Measurements from ENCODE around the gene CILP2. TPM values are rescaled to one million over a fixed set of nuclear protein-coding genes. Genes with fewer than 3 reads are reported as not detected.

The CILP2 gene
- total and polyA plus RNA-seq, 2 experiments from 2014 or later: 2.2 to 8.4 TPM

- Histone ChIP-seq H3K9me3 (ENCODE audit: low read depth) (no peaks in the 10 kb centered on the region), H3K4me3 (no peak overlapping the region), H3K36me3 (peaks cover 4% of the 10 kb centered on the region), H3K4me1 (ENCODE audit: low read depth) (no peaks in the 10 kb centered on the region), H3K27me3 (no peaks in the 10 kb centered on the region), H3K27ac (no peak overlapping the region)
- DNase-seq (ENCODE audit: low read depth in 1 of 2, low spot score in 1 of 2): no peak
- TF ChIP-seq, protein P1, sequence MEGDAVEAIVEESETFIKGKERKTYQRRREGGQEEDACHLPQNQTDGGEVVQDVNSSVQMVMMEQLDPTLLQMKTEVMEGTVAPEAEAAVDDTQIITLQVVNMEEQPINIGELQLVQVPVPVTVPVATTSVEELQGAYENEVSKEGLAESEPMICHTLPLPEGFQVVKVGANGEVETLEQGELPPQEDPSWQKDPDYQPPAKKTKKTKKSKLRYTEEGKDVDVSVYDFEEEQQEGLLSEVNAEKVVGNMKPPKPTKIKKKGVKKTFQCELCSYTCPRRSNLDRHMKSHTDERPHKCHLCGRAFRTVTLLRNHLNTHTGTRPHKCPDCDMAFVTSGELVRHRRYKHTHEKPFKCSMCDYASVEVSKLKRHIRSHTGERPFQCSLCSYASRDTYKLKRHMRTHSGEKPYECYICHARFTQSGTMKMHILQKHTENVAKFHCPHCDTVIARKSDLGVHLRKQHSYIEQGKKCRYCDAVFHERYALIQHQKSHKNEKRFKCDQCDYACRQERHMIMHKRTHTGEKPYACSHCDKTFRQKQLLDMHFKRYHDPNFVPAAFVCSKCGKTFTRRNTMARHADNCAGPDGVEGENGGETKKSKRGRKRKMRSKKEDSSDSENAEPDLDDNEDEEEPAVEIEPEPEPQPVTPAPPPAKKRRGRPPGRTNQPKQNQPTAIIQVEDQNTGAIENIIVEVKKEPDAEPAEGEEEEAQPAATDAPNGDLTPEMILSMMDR (IDR thresholded peaks at IDR 0.05; ENCODE audit: low read depth, low read length): no peak
Measured at GRCh38 chr19:19566306-19566705, 28.2 kb downstream of the CILP2 start.

- Histone ChIP-seq H3K36me3 (peaks cover 4% of the 10 kb centered on the region), H3K27ac (no peak overlapping the region), H3K4me1 (ENCODE audit: low read depth) (no peaks in the 10 kb centered on the region), H3K4me3 (no peak overlapping the region), H3K27me3 (no peaks in the 10 kb centered on the region), H3K9me3 (ENCODE audit: low read depth) (no peaks in the 10 kb centered on the region)
- DNase-seq (ENCODE audit: low read depth in 1 of 2, low spot score in 1 of 2): no peak
- TF ChIP-seq, protein P1 (IDR thresholded peaks at IDR 0.05; ENCODE audit: low read depth, low read length): no peak
Measured at GRCh38 chr19:19567391-19567790, 29.3 kb downstream of the CILP2 start.

DNA sequence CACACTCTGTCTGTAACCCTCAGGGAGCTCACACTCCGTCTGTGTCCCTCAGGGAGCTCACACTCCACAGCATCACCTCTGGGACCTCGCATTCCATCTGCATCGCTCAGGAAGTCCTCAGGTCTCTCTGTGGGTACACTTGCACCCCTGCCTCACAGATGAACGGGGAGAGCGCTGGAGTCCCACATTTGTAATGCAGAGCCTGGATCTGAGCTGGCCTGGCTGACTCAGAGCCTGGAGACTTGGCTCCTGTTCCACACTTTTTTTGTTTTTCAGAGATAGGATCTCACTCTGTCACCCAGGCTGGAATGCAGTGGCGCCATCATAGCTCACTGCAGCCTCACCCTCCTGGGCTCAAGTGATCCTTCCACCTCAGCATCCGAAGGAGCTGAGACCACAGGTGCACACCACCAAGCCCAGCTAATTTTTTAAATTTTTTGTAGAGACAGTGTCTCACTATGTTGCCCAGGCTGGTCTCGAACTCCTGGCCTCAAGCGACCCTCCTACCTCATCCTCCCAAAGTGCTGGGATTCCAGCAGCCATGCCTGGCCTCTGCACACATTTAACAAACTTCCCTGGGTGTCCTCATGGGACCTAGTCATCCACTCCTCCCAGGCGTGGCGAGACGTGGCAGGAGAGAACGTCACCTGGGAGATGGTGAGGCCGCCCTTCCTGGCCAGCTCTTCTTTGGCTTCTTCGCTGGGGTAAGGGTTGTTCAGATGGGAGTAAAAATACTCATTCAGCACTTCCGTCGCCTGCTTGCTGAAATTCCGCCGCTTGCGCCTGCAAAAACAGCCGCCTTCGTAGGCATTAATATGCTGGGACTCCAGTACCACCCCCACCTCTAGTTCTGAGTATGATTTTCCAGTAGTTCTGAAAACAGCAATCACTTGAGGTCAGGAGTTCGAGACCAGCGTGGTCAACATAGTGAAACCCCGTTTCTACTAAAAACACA, 31.0 kb downstream of the CILP2 start:
- TF ChIP-seq, protein P1 (IDR thresholded peaks at IDR 0.05; ENCODE audit: low read depth, low read length): no peak
- Histone ChIP-seq H3K4me1 (ENCODE audit: low read depth) (no peaks in the 10 kb centered on the region), H3K27me3 (no peaks in the 10 kb centered on the region), H3K36me3 (peaks cover 4% of the 10 kb centered on the region), H3K4me3 (no peak overlapping the region), H3K27ac (no peak overlapping the region), H3K9me3 (ENCODE audit: low read depth) (no peaks in the 10 kb centered on the region)
- DNase-seq (ENCODE audit: low read depth in 1 of 2, low spot score in 1 of 2): peak in 1 of 2 donors; percentile 44

- no peaks in the 10 kb centered on the region for H3K4me1 ChIP-seq (ENCODE audit: low read depth)
- no peaks in the 10 kb centered on the region for H3K27me3 ChIP-seq
- H3K36me3 ChIP-seq: peaks cover 4% of the 10 kb centered on the region
- no peak overlapping the region for H3K27ac ChIP-seq
- no peak for DNase-seq (ENCODE audit: low read depth in 1 of 2, low spot score in 1 of 2)
- TF ChIP-seq, protein P1 (IDR thresholded peaks at IDR 0.05; ENCODE audit: low read depth, low read length): no peak
- H3K4me3 ChIP-seq: no peak overlapping the region
- H3K9me3 ChIP-seq (ENCODE audit: low read depth): no peaks in the 10 kb centered on the region
Measured at GRCh38 chr19:19570571-19570970, 32.5 kb downstream of the CILP2 start.

DNA sequence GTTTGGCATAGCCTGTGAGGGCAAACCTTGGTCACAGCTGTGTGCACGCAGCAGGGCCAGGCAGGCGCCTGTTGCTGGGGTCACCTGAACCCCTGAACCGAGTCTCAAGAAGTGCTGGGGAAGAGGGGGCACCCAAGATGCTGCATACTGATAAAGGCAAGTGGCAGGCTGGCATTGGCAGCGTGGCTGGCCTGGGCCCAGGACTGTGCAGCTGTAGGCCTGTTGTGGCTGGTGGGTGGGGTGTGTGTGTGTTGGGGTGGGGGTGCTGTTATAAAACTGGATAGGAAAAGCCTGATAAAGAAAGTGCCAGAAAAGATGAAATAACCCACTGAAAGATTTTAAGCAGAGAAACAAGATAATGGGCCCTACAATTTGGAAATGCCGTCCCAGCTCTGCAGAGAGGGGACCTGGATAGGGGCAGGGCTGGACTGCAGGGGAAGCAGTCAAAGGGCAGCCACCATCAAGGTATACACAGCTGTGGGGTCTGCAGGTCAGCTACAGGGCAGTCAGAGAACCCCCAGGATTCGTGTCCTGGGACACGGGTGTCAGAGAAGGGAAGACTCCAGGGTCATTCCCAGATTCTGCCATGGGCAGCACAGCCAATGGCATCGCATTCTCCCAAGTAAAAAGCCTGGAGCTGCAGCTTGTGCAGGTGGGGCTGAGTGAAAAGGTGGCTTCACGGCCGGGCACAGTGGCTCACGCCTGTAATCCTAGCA, 33.2 kb downstream of the CILP2 start:
- H3K4me3 ChIP-seq: no peak overlapping the region
- H3K9me3 ChIP-seq (ENCODE audit: low read depth): no peaks in the 10 kb centered on the region
- DNase-seq (ENCODE audit: low read depth in 1 of 2, low spot score in 1 of 2): no peak
- H3K27ac ChIP-seq: no peak overlapping the region
- H3K27me3 ChIP-seq: no peaks in the 10 kb centered on the region
- H3K4me1 ChIP-seq (ENCODE audit: low read depth): no peaks in the 10 kb centered on the region
- TF ChIP-seq, protein P1 (IDR thresholded peaks at IDR 0.05; ENCODE audit: low read depth, low read length): no peak
- peaks cover 4% of the 10 kb centered on the region for H3K36me3 ChIP-seq

Data from cardiac muscle cell (in vitro differentiated cells and primary cell).